ENCODE data around the gene PDE3A.

GRCh38 chr12:20411345-20411744 lies 43.0 kb downstream of the PDE3A start:
- TF ChIP-seq CTCF (conservative IDR thresholded peaks at IDR 0.05; ENCODE audit: low read length) (no peak), EZH2phosphoT487 (IDR thresholded peaks at IDR 0.05; ENCODE audit: borderline replicate concordance, low read depth, low read length) (no peak)
